HG02885 (cell line): ENCODE data around the gene SAP30BP.
"Not testable (repeated sequence)": the region's sequence is repeated elsewhere in the genome, so short reads cannot be mapped to it uniquely, and the experiment has no call there.

Experiments
- ATAC-seq: cut with Tn5 transposase; IDR thresholded peaks from one replicate; pipeline ENCODE4 v1.9.1; 2021; ENCODE audit warnings: mild to moderate bottlenecking; ENCODE audit not compliant: unreplicated experiment, poor library complexity

SAP30BP gene

DNA sequence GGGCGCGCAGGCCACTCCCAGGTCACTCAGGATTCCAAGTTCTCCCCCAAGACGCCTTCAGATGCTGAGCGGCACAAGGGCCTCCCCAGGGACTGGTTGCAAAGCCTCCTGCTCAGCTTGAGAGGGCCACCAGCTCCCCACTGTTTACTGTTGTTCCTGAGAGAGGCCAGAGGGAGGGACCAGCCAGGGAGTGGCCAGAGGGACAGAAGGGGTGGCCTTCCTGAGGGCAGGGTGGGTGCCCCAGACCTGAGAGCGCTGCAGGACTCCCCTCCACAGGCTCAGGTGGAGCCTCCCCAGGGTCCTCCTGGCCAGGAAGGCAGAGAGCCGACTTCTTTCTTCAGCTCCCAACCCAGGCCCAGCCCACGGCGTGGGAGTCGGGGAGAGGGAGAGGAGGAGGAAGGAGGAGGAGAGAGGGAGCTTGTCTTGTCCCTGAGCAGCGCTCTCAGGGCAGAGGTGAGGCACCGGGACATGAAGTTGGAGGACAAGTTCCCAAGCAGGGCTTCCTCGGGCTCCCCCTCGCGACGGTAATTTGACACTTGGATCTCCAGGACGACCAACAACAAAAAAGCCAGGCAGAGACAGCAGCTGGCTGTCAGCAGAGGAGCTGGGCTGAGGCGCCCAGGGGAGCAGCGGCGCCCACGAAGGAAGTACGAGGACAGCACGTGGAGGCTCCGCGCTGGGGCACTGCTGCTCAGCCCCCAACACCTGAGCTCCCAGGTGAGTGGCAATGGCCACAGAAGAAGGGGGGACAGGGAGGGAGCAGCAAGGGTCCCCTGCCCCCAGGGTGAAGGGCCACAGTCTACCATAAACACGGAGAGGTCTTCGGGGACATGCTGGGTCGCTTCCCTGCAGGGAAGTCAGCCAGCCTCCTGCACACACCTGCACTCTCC, 33.4 kb upstream of the SAP30BP start:
- ATAC-seq = no peak

DNA sequence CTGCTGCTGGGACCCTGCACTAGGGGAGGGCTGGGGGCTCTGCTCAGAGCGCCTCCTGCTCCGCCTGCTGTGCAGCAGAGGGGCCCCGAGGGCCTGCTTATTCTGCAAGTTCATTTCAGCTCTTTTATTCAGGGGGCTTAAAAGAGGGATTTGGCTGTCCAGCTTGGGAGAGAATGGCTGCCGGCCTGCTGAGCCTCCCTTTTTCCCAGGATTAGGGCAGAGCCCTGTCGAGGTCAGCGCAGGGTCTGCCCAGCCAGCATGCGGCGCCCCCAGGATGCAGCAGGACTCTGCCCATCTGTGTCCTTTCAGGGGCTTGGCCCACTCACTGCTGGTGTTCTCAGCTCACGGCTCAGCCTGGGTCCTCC, 32.8 kb upstream of the SAP30BP start:
- ATAC-seq = no peak

DNA sequence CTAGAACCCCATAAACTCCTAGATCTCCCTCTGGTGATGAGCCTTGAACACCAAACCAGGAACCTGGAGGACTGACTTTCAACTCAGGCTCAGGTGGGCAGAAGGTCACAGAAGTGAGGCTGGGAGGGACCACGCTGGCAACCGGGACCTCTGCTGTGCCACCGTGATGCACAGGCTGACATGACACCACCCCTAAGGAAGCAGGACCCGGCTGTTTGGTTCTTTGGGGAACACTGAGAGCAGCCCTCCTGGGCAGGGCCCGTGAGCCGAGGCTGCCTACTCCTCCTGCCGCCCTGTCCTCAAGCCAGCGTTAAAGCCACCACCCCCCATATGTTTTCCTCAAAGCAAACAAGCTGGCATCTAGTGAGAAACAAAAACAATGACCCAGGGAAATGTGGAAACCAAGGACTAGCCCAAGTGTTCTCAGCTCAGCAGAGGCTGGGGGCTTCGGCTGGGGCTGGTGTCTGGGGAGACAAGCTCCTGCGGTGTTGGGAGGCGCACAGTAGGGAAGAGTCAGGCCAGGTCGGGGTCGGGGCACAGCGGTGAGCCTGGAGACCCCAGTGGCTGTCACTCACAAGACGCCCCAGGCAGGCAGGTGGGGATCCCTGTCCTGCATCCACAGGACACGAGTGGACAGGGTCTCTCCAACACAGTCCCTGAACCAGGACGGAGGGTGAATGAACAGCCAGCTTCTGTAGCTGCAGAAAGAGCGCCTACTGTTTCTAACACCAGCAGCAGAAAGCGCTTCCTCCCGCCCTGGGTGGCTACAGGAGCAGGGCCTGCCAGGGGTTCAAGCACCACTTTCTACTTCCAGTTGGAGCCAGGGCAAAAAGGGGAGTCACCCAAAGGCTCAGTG, 32.2 kb upstream of the SAP30BP start:
- ATAC-seq = no peak

DNA sequence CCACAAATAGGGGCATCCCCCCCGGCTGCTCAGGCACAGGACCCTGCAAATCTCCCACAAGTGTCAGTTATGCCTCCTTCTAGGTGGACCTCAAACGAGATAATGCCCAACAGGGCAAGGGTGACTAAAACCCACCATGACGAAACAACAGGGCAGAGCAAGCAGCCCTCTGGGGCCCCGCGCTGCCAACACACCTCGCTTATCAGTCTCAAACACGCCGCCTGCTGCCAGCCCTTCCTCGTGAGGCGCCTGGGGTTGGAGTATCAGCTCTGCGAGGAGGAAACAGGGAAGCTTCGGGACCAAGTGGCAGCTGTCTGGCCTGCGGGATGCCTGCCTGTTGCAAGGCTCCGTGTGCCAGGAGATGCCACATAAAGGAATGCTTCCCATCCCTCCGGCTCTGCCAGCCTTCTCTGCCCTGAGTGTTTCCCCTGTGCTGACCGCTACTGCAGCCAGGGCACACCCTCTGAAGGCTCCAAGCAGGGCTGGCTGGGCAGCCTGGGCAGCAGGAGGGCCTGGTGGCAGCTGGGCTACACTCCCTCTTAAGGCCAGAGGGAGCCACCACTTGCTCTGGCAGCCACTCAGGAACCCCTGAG, 31.4 kb upstream of the SAP30BP start:
- ATAC-seq = no peak

DNA sequence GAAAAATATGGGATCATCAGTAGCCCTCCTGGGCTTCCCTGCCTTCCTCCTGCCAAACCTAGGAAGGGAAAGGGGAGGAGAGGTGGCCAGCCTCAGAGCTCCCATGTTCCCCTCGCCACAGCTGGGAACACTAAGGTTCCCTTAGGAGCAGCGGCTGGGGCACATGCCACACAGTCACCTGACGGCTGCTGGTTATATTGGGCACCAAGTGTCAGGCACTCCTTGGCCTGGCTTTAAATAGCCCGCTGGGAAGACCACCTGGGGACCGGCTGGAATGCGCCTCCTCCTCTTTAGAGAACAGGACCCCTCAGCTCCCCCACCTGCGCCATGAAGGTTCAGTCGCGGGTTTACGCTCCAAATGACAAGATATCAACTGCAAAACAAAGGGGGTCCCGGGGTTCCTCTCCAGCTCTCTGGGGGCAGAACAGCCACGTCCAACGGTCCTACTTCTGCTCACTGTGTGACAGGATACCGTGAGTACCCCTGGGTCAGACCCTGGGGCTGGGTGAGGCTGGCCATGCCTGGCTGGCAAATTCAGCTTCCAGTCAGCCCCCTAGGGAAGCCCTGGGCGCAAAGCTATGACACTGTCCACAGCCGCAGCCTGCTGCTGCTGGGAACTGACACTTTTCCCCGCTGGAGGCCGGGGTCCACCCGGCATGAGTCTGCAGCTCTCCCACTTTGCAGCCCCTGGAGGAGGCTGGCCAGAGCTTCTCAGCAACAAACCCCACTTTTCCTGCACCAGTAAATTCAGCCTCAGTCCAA, 30.6 kb upstream of the SAP30BP start:
- no peak for ATAC-seq

DNA sequence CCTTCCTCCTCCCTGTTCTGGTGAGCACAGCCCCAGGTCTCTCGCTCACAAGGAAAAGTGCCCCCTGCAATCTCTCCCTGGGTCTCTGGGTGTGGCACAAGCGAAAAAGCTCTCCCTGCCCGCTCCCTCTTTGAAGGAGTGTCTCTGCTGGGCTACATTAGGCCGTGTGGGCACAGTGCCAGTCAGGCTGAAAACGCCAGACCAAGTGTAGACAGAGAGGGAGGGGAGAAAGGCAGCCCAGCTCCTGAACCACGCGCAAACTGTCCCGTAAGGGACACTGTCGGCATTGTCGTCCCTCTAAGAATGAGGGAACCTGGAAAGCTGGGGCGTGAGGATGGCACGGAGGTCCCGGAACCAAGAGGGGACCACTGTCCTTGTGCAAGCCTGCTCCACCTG, 30.0 kb upstream of the SAP30BP start:
- no peak for ATAC-seq

DNA sequence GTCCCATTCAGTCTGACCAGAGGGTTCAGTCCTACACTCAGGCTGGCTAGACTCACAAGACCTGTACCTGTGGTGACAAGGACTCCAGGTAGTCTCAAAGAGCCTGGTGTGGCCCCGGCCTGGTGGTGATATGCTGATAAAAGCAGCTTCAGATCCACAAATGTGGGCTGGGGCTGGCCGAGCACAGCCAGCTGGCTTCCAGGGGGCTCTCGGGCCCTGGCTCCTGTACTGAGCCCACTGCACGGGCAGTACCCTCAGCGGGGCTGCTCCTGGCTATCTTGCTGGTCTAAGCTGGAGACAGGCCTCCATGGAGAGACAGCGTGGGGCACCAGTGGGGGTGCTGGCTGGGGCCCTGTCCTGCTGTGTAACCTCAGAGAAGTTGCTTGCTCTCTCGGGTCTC, 29.6 kb upstream of the SAP30BP start:
- no peak for ATAC-seq

DNA sequence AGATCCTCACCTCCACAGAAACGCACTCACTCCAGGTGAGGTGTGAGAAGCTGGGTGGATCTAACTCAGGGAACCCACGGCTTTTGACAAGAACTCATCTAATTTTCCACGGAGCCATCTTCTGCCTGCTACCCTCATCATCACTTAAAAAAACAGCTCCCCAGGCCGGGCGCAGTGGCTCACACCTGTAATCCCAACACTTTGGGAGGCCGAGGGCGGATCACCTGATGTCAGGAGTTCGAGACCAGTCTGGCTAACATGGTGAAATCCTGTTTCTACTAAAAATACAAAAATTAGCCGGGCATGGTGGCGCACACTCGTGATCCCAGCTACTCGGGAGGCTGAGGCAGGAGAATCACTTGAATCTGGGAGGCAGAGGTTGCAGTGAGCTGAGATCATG, 29.1 kb upstream of the SAP30BP start:
- not testable (repeated sequence) for ATAC-seq

DNA sequence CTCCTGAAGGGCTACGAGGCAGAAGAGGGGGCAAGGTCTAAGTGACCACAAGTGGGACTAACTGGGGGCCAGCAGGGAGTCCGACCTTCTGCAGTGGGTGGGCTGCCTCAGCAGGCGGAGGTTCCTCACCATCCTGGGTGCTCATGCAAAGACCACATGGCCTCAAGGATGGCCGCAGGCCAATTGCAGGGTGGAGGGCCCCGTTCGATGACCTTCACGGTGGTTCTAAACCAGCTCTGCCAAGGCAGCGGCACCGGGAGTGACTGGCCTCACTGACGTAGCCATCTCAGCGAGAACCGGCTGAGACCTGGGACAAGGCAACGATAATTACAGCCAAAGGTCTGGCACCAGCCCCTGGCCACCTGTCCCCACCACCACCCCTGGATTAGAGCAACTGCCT, 28.2 kb upstream of the SAP30BP start:
- no peak for ATAC-seq

DNA sequence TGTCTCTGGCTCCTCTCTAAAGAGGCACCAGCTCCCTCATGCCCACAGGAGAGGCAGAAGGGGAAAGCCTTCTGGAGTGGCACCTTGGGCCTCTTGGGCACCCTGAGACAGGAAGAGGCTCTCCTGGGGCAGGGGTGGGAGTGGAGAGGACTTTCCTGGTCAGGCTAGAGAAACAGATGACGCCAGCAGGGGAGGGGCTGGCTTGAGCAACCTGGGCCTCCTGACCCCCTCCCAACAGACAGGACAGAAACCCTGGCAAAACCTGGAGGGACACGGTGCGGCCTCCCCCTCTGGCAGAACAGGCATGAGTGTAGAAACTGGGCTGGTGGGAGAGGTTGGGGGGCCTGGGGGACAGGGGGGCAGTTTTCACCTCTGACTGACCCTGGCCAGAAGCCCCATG, 27.8 kb upstream of the SAP30BP start:
- no peak for ATAC-seq

DNA sequence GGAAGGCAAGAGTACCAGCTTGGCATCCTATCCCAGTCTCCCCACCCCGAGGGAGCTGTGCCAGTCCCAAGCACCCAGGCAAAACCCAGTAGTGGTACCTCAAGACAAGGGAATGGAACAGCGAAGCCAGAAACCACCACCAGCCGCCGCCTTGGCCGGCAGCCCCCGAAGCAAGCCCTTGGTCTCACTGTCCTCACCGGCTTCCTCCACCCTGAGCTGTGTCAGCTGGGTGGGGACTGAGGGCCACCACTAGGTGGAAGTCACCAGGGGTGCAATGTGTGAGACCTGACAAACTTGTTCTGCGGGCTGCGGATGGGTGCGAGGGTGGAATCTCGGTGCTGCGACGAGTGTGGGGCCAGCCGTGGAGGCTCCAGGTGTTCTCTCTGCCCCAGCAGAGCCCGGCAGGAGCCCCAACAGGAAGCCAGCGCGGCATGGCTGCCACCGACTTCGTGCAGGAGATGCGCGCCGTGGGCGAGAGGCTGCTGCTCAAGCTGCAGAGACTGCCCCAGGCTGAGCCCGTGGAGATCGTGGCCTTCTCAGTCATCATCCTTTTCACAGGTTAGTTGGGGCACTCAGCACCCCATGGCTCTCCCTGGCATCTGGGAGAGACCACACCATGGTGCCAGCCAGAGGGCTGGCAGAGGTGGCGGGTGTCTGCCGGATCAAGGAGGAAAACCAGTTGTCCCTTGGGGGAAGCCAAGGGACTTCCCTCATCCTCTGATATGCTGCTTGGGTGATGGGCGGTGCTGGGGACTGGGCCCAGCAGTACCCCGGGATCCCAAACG, 27.2 kb upstream of the SAP30BP start:
- no peak for ATAC-seq

DNA sequence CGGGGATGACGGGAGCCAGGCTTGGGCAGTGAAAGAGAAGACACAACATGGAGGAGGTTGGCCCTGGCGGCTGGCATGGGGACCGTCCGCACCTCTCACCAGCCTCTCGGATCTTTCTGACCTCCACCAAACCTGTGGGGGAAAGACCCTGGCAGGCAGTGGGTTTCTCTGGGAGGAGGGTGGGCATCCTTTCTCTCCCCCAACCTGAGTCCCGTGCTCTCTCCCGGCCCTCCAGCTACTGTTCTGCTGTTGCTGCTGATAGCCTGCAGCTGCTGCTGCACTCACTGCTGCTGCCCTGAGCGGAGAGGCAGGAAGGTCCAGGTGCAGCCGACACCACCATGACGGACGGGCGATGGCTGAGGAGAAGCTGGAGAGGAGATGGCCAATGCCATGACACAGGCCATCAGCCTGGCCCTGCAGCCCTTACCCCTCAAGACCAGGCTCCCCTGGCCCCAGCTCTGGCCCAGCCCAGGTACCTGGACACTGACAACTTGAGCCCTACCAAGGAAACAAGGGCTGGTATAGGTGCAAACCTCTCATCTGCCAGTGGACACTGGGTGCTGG, 26.5 kb upstream of the SAP30BP start:
- ATAC-seq = no peak

DNA sequence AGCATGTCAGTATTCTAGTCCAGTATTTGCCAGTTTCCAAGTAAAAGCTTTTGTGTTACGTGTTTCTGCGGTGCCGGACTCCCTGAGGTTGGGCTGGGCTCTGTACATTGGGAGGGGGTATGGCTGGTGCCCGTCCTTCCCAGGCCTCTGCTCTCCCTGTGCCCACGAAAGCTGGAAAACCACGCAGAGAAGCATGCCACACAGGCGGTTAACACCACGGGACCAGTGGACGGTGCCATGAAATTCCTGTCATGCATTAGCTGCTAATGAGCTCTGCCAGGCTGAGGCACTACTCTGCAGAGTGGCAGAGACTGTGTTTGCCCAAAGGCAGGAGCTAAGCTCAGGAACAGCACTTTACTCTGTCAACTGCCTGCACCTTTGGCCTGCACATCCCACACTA, 25.8 kb upstream of the SAP30BP start:
- ATAC-seq = no peak

DNA sequence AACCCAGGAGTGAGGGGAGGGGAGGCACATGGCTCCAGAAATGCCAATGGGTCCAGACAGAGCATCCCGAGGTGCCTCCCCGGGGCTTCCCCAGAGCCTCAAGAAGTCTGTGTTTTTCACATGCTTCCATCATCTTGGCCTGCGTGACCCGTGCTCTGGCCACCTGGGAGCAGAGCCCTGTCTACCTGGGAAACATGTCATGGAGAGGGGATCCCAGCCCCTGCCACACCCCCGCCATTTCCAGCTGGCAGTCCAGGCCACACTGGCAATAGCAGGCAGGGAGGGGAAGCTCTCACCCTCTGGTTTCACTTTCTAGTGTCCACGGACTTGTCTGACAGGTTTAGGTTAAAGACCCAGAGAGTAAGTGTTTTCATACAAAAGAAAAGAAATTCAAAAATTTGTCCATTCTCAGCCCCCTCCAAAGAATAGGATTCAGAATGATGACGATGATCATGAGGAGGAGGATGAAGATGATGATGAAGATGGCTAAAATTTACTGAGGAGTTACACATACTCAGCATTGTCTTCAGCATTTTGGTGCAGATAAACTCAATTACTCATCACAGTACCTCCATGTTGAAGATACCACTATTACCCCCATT, 24.9 kb upstream of the SAP30BP start:
- no peak for ATAC-seq

DNA sequence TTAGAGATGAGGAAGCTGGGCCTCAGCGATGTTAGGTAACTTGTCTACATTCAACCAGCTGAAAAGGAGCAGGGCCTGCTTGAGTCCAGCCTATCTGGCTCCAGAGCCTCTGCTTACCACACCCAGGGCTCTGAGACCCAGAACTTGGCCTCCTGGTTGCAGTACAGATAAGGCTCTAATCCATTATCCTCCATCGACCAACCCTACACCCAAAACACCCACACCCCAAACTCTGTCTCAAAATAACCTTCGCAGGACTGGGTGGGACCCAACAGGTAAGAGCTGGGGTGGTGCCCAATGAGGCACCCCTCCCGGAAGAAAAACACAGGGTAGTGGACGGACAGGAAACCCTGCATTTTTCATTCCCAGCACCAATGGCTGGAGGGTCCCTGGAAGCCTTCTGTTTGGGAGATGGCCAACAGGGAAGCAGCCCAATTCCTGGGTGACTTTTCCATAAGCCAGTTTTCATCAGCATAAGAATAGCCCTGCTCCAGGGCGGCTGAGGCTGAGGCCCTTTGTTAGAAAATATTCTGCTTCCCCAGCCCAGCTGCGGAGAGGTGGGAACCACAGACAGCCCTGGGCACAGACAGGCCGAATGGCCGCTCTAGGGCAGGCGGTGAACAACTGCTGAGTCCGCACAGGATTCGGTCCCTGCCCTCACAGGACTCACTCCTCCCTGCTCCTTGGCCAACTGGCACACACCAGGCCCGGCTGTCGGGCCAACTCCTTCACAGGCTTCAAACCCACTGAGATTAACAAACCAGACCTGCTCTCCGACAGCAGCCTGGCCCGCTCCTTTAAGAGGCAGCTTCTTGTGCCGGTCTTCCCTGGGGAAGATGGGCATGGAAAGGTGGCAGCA, 24.1 kb upstream of the SAP30BP start:
- no peak for ATAC-seq

DNA sequence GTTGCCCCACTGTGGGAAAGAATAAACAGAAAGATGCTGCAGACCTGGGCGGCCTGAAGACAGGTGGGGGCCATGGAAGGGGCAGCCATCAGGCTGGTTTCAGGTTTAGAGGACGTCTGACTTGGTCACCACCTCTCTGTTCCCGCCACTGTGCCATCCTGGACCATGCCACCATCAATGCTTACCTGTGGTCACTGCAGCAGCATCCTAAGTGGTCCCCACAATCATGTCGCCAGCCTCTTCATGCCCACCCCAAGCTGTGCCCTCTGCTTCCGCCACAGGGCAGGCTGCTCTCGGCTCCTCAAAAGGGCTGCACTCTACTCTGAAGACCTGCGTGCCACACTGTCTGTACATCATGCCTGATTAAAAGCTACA, 23.5 kb upstream of the SAP30BP start:
- ATAC-seq = no peak

DNA sequence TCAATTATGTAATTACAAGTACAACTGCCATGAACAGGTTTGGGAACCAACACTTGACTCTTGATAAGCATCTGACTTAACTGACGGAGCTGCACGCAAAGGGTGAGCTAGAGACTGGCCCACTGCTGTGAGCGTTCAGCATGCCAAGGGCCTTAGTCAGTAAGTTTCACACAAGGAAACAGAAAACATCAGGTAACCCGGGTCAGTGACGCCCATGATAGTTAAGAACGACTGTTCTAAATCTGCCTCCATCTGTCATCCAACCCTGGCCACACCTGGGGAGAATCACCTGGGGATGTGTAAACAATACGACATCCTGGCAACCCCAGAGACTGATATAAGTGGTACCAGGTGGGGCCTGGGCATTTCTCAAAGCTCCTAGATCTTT, 21.6 kb upstream of the SAP30BP start:
- no peak for ATAC-seq
